PFSK-1 (cell line): ENCODE measurements around the gene MTURN.

Experiments used
- FOXP2 ChIP-seq: optimal IDR thresholded peaks from 2 replicates; pipeline ENCODE3; 2011; ENCODE audit warnings: borderline replicate concordance, control low read depth, inconsistent platforms; ENCODE audit not compliant: insufficient read depth; ENCODE audit errors: extremely low read length, extremely low read depth
- POLR2AphosphoS5 ChIP-seq: IDR thresholded peaks from 2 replicates; pipeline ENCODE4 v1.6.1; 2012; ENCODE audit warnings: low read depth, mild to moderate bottlenecking, control low read depth, low read length, moderate library complexity
- SIN3A ChIP-seq: IDR thresholded peaks from 2 replicates; pipeline ENCODE4 v1.6.1; 2012; ENCODE audit warnings: mild to moderate bottlenecking, low read length, moderate library complexity, borderline replicate concordance; ENCODE audit not compliant: insufficient read depth
- TAF1 ChIP-seq: IDR thresholded peaks from 2 replicates; pipeline ENCODE4 v1.6.1; 2012; ENCODE audit warnings: low read length, control low read depth, borderline replicate concordance; ENCODE audit not compliant: insufficient read depth
- TF ChIP-seq, protein P1 (sequence below), 2 experiments: IDR thresholded peaks; 2 replicates each; pipeline versions ENCODE4 v1.6.1 to v1.8.0; 2011 to 2012; ENCODE audit warnings: low read depth in 2 of 2, low read length in 2 of 2, control low read depth in 1 of 2, inconsistent platforms in 1 of 2, mild to moderate bottlenecking in 1 of 2, moderate library complexity in 1 of 2; ENCODE audit not compliant: insufficient read depth in 1 of 2

DNA sequence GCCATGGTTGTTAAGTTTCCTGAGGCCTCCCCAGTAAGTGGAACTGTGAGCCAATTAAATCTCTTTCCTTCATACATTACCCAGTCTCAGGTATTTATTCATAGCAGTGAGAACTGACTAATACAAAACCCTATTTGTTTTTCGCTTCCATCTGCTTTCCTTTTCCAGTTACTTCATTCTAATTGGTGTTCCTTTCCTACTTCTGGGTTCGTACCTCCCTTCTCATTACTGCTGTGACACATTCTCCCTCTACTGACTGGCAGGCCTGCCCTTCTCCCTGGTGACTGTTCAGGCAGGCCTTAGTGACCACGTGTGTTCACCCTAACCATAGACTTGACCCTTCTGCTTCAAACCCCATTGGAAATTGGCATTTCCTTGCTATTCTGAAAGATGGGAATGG lies 37.7 kb downstream of the MTURN start:
- no peak for TF ChIP-seq TAF1
- TF ChIP-seq, protein P1, sequence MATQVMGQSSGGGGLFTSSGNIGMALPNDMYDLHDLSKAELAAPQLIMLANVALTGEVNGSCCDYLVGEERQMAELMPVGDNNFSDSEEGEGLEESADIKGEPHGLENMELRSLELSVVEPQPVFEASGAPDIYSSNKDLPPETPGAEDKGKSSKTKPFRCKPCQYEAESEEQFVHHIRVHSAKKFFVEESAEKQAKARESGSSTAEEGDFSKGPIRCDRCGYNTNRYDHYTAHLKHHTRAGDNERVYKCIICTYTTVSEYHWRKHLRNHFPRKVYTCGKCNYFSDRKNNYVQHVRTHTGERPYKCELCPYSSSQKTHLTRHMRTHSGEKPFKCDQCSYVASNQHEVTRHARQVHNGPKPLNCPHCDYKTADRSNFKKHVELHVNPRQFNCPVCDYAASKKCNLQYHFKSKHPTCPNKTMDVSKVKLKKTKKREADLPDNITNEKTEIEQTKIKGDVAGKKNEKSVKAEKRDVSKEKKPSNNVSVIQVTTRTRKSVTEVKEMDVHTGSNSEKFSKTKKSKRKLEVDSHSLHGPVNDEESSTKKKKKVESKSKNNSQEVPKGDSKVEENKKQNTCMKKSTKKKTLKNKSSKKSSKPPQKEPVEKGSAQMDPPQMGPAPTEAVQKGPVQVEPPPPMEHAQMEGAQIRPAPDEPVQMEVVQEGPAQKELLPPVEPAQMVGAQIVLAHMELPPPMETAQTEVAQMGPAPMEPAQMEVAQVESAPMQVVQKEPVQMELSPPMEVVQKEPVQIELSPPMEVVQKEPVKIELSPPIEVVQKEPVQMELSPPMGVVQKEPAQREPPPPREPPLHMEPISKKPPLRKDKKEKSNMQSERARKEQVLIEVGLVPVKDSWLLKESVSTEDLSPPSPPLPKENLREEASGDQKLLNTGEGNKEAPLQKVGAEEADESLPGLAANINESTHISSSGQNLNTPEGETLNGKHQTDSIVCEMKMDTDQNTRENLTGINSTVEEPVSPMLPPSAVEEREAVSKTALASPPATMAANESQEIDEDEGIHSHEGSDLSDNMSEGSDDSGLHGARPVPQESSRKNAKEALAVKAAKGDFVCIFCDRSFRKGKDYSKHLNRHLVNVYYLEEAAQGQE (IDR thresholded peaks at IDR 0.05; ENCODE audit: insufficient read depth in 1 of 2, low read depth in 2 of 2, low read length in 2 of 2) = no peak
- TF ChIP-seq POLR2AphosphoS5 = no peak
- no peak for TF ChIP-seq SIN3A
- TF ChIP-seq FOXP2 = no peak
